ENCODE results near the gene MCM10. TPM values are rescaled to one million over a fixed set of nuclear protein-coding genes. Genes with fewer than 3 reads are reported as not detected.

MCM10 gene
- total and polyA plus RNA-seq, 9 of the 15 experiments (the other 6 are each of a cell fraction or from before 2014, with no cell fraction given): 10.4 to 68.1 (median 48.0) TPM

DNA sequence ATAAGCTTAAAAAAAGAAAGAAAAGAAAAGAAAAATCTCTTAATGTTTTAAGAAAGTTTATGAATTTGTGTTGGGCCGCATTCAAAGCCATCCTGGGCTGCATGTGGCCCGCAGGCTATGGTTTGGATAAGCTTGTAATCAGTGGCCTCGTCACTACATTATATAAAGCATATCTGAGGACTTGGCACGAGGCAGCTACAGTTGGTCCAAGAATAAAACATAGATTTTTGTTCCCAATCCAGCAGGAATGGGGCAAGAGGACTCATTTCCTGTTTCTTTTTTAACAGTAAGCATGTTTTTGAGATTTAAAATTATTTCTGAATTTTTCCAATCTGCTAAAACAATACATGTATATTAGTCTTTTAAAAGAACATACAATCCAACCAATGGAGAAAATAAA, 28.6 kb downstream of the MCM10 start (continued):
- TF ChIP-seq HINFP (tag; conservative IDR thresholded peaks at IDR 0.05; ENCODE audit: low read depth) (no peak), ZC3H11A (IDR thresholded peaks at IDR 0.05; ENCODE audit: low read depth, low read length) (no peak), SRSF3 (IDR thresholded peaks at IDR 0.05; ENCODE audit: insufficient read depth, low read length) (no peak), MAZ (CRISPR knock-in tag; conservative IDR thresholded peaks at IDR 0.05 in 1 of 2, IDR thresholded peaks at IDR 0.05 in 1 of 2) (no peak), ZFP30 (CRISPR knock-in tag; IDR thresholded peaks at IDR 0.05; ENCODE audit: borderline replicate concordance) (no peak), HBP1 (CRISPR knock-in tag; IDR thresholded peaks at IDR 0.05) (no peak), PHTF2 (CRISPR knock-in tag; IDR thresholded peaks at IDR 0.05) (no peak), ZNF740 (CRISPR knock-in tag; IDR thresholded peaks at IDR 0.05) (no peak), ZNF740 (tag; IDR thresholded peaks at IDR 0.05) (no peak), HCFC1 (IDR thresholded peaks at IDR 0.05; ENCODE audit: low read depth, low read length) (no peak), E2F5 (CRISPR knock-in tag; IDR thresholded peaks at IDR 0.05) (no peak), PHF21A (IDR thresholded peaks at IDR 0.05; ENCODE audit: borderline replicate concordance, low read depth) (no peak)
- TF ChIP-seq, protein P1, sequence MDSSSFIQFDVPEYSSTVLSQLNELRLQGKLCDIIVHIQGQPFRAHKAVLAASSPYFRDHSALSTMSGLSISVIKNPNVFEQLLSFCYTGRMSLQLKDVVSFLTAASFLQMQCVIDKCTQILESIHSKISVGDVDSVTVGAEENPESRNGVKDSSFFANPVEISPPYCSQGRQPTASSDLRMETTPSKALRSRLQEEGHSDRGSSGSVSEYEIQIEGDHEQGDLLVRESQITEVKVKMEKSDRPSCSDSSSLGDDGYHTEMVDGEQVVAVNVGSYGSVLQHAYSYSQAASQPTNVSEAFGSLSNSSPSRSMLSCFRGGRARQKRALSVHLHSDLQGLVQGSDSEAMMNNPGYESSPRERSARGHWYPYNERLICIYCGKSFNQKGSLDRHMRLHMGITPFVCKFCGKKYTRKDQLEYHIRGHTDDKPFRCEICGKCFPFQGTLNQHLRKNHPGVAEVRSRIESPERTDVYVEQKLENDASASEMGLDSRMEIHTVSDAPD (CRISPR knock-in tag; IDR thresholded peaks at IDR 0.05): no peak
- TF ChIP-seq, protein P2, sequence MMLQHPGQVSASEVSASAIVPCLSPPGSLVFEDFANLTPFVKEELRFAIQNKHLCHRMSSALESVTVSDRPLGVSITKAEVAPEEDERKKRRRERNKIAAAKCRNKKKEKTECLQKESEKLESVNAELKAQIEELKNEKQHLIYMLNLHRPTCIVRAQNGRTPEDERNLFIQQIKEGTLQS (IDR thresholded peaks at IDR 0.05): no peak
- TF ChIP-seq, protein P2 (CRISPR knock-in tag; conservative IDR thresholded peaks at IDR 0.05): no peak
- TF ChIP-seq, protein P3, sequence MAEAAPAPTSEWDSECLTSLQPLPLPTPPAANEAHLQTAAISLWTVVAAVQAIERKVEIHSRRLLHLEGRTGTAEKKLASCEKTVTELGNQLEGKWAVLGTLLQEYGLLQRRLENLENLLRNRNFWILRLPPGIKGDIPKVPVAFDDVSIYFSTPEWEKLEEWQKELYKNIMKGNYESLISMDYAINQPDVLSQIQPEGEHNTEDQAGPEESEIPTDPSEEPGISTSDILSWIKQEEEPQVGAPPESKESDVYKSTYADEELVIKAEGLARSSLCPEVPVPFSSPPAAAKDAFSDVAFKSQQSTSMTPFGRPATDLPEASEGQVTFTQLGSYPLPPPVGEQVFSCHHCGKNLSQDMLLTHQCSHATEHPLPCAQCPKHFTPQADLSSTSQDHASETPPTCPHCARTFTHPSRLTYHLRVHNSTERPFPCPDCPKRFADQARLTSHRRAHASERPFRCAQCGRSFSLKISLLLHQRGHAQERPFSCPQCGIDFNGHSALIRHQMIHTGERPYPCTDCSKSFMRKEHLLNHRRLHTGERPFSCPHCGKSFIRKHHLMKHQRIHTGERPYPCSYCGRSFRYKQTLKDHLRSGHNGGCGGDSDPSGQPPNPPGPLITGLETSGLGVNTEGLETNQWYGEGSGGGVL (CRISPR knock-in tag; IDR thresholded peaks at IDR 0.05): no peak

Data from K562 (cell line).